ENCODE data around the gene RNF186.
"Not testable (repeated sequence)": the region's sequence is repeated elsewhere in the genome, so short reads cannot be mapped to it uniquely, and the experiment has no call there.

Gene RNF186, protein sequence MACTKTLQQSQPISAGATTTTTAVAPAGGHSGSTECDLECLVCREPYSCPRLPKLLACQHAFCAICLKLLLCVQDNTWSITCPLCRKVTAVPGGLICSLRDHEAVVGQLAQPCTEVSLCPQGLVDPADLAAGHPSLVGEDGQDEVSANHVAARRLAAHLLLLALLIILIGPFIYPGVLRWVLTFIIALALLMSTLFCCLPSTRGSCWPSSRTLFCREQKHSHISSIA

GRCh38 chr1:19814681-19815503 lies at the start of gene RNF186:
TSS of gene RNF186 (minus strand) at chr1:19815283. CDS start at chr1:19815101, 182 bp downstream.
- no peak for DNase-seq

DNA sequence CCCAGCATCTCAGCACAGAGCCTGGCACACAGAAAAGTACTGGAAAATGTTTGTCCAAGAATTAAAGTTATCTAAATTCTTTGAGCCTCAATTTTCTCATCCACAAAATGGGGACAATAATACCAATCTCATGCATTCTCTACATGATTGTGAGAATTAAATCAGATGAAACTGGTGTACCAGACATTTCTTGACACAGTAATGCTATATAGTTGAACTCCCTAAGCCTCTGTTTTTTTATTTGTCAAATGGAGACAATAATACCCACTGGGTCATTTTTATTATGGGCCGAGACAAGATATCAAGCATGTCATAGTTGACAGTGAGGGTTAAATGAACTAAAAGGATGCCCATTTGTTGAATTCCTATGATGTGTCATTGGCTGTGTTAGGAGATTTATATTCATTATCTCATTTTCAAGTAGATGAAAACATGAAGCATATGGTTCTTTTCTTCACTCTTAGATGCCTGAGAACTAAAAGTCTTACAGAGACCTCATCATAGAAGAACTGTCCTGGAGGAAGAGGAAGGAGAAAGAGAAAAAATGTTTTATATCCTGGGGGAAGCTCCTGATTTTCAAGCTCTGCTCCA lies 49.6 kb upstream of the RNF186 start:
- DNase-seq: no peak

GRCh38 chr1:19862944-19863343 lies 47.9 kb upstream of the RNF186 start:
- no peak for DNase-seq

DNA sequence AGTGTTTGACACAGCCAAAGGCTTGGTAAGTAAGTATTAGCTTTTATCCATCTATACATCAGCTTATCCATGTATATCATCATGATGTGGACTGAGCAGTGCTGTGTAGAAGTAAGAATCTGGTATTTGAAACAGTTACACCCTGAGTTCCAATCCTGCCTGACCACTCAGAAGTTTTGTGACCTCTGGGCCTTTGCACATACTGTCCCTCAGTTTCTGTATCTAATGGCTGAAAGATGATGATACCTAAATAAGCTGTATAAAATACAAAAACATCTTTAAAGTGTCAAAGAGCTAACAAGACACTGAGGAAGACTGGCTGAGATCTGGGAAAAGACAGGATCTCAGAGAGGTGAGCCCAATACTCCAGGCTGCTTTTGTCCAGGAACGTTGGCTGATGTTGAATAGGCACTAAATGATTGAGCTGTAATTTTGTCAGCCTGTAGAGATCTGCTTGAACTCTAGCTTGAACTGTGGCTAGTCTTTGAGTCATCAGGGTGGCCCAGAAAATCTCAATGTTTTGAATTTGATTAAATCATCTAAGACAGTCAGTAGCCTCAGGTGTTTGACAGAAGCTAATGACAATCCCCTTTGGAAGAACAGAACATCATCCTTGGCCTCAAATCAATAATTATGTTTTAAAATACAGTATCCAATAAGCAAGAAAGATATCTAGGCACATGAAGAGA lies 46.9 kb upstream of the RNF186 start:
- no peak for DNase-seq

- DNase-seq: no peak
Observed at GRCh38 chr1:19861034-19861433, 46.0 kb upstream of the RNF186 start.

DNA sequence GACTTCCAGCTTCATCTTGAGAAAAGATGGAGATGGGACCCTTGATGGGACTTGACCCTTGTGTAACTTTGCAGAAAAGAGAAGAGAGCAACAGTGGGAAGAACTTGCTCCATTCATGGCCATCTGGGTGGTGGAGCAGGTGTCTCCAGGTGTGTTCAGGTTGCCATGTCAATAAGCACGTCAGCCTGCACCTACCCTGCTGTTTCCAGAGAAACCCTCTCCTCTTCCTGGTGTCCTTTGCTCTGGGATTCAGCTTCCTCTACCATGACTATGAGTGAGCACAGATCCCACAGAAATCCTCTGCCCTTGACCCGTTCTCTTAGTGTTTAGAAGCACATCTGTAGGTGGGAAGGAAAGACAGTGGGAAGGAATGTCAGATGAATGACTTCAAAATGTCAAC lies 45.3 kb upstream of the RNF186 start:
- no peak for DNase-seq

- no peak for DNase-seq
Observed at GRCh38 chr1:19859876-19860275, 44.8 kb upstream of the RNF186 start.

- DNase-seq: no peak
Observed at GRCh38 chr1:19858893-19859292, 43.8 kb upstream of the RNF186 start.

GRCh38 chr1:19854866-19855265 lies 39.8 kb upstream of the RNF186 start:
- DNase-seq: no peak

DNA sequence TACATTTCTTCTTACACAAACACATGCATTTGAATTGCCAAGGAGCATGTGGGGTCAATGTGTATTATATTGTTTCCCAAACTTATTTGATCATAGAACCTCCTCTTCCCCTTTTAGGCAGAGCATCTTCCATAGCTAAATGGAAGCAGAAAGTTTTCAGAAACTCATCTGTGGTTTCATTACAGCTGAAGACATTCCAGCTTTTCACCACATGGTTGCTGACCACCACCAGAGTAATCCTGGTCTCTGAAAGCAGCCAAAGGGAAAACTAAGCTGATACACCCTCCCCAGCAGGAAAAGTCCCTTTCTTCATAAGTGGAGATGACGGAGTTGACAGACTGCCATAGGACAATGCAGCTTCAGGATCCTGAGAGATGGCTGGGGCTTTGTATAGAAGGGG lies 37.0 kb upstream of the RNF186 start:
- no peak for DNase-seq

GRCh38 chr1:19850214-19850613 lies 35.1 kb upstream of the RNF186 start:
- no peak for DNase-seq

- not testable (repeated sequence) for DNase-seq
Observed at GRCh38 chr1:19849307-19849706, 34.2 kb upstream of the RNF186 start.

- not testable (repeated sequence) for DNase-seq
Observed at GRCh38 chr1:19847334-19847733, 32.3 kb upstream of the RNF186 start.

DNA sequence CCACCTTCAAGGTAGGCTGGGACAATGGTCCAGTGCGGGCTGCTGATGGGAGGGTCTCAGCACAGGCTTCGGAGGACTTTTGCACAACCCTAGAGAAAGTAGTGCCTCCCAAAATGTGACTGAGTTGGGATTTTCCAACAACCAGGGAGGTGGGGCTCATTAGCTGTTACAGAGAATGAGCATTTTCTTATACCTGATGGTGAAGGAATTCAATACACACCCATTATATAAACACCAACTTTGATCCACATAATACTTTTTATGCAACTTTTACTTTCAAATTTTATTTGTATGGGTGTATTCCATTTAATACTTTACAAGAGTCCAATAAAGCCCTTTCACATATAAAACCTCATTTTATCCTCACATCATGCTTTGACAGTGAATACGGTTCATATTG lies 31.3 kb upstream of the RNF186 start:
- DNase-seq: no peak

DNA sequence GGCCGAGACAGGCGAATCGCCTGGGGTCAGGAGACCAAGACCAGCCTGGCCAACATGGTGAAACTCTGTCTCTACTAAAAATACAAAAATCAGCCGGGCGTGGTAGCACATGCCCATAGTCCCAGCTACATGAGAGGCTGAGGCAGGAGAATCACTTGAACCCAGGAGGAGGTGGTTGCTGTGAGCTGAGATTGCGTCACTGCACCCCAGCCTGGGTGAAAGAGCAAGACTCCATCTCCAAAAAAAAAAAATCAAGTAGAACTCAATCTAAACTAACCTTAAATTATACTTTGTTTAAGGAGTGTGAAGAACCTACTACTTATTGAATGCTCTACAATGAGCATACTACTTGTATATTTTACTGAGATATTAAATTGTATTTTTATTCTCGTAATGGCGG lies 30.5 kb upstream of the RNF186 start:
- DNase-seq: no peak

GRCh38 chr1:19844731-19845495 lies 29.8 kb upstream of the RNF186 start:
- no peak for DNase-seq

- DNase-seq: no peak
Observed at GRCh38 chr1:19840228-19840627, 25.1 kb upstream of the RNF186 start.

DNA sequence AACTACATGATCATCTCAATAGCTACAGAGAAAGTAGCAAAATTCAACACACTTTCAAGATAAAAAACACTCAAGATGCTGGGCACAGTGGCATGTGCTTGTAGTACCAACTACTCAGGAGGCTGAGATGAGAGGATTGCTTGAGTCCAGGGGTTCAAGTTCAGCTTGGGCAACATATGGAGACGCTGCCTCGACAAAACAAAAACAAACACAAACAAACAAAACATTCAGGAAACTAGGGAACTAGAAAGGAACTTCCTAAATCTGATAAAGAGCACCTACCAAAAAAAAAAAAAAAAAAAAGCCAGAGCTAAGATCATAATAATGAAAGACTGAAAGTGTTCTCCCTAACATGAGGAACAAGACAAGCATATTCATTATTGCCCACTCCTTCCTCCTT lies 22.8 kb upstream of the RNF186 start:
- DNase-seq: no peak

GRCh38 chr1:19835578-19835977 lies 20.5 kb upstream of the RNF186 start:
- no peak for DNase-seq

DNA sequence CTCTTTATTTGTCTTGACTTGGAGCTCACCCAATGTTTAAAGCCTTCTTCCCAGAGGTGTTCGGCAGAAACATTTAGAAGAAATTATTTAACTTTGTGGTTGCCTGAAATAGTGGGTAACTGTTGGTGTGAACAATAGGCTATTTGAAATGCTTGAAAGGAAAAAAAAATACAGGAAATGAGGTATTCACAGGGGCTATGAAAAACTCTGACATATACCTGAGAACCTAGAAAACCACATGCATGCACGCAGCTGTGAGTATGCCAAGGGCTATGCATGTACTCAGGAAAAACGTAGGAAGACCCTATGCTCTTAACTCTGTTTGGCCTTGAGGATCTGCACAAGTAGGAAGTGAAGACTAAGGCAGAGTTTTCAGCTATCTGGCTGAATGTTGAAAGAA lies 16.4 kb upstream of the RNF186 start:
- DNase-seq: no peak

GRCh38 chr1:19828546-19828945 lies 13.5 kb upstream of the RNF186 start:
- DNase-seq: no peak

DNA sequence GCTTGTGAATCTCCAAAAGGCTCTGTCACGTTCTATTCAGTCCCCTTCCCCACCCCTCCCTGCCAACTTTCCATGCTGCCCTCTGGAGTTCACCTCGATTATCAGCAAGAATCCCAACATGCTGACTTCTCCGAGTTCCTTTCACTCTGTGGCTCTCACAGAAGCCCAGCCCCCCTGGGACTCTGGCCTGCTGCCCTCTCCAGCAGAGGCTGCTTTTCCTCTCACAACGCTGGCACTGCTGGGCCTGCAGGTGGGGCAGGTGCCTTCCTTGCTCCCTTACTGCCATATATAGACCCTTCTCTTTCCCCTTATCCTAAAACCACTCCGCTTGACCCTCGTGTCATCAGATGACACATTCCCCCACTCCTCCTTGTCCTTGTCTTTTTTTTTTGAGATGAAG lies 10.2 kb upstream of the RNF186 start:
- no peak for DNase-seq

DNA sequence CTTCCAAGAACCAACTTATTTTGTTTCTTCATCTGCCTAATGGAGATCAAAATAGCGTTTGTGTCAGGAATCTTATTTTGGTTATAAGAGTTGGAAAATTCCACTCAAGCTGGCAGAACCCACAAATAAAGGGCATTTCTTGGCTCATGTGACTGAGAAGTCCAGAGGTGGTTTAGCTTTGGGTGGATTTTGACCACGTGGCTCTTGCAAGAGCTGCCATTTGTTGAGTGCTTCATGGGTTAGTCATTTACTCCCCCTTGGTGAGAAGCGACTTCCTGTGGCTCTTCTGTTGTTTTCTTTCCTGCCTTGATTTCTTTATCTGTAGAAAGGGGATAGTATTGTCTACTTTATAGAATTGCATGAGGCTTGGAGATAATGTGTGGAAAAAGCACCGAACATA lies 9.5 kb upstream of the RNF186 start:
- DNase-seq: no peak
